Measurements from ENCODE around the gene URM1.

URM1 gene

DNA sequence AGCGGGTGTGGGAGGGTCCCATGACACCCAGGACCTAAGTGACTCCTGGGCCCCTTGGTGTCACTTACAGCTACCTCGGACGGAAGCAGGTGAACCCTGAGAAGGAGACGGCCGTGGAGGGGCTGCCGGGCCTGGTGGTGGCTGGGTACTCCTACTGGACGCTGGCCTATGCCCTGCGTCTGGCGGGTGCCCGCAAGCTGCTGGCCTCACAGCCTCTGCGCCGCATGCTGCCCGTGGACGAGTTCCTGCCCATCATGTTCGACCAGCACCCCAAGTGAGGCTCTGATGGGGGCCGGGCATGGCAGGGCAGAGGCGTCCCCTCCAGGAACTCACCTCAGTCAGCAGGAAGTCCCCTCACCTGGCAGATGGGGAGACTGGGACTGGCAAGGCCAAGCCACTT, 63.2 kb downstream of the URM1 start:
- no peak for TF ChIP-seq CTCF (IDR thresholded peaks at IDR 0.05; ENCODE audit: low read depth, low read length)
- Histone ChIP-seq H3K36me3 (no peaks in the 10 kb centered on the region), H3K4me1 (peaks cover 4% of the 10 kb centered on the region; the same call in 1 of the 2 replicates), H3K27me3 (no peaks in the 10 kb centered on the region), H3K4me3 (ENCODE audit: low read depth, low read length) (no peak overlapping the region), H3K9me3 (no peaks in the 10 kb centered on the region)
- no peak for DNase-seq

- TF ChIP-seq CTCF (IDR thresholded peaks at IDR 0.05; ENCODE audit: low read depth, low read length), result no peak
These were observed 64.4 kb downstream of the URM1 start for GRCh38 chr9:128435611-128436010.

GRCh38 chr9:128438343-128439109, 67.4 kb downstream of the URM1 start:
- TF ChIP-seq CTCF (IDR thresholded peaks at IDR 0.05; ENCODE audit: low read depth, low read length), result peak; percentile 91

More at GRCh38 chr9:128435611-128436010, 64.4 kb downstream of the URM1 start:
- H3K4me1 ChIP-seq, result peaks cover 4% of the 10 kb centered on the region; the same call in 1 of the 2 replicates
- H3K9me3 ChIP-seq, result no peaks in the 10 kb centered on the region
- no peak for DNase-seq
- no peaks in the 10 kb centered on the region for H3K27me3 ChIP-seq
- H3K4me3 ChIP-seq (ENCODE audit: low read depth, low read length), result no peak overlapping the region
- H3K36me3 ChIP-seq, result no peaks in the 10 kb centered on the region

DNA sequence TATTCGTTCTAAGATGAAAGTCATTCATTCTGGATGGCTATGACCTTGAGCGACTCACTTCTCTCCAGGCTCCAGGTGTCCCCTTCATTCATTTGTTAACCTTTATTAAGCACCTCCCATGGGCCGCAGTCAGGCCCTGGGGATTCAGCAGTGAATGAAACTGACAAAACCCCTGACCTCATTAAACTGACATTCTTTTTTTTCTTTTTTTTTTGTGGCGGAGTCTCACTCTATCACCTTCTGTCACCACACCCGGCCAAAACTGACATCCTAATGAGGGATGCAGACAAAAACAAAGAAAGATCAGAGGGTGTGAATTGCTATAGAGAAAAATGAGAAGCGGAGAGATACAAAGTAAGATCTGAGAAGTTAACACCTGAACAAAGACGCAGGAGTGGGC, 68.1 kb downstream of the URM1 start:
- peaks cover 4% of the 10 kb centered on the region; the same call in 1 of the 2 replicates for H3K4me1 ChIP-seq
- no peak overlapping the region for H3K4me3 ChIP-seq (ENCODE audit: low read depth, low read length)
- DNase-seq, result no peak
- H3K9me3 ChIP-seq, result no peaks in the 10 kb centered on the region
- no peak for TF ChIP-seq CTCF (IDR thresholded peaks at IDR 0.05; ENCODE audit: low read depth, low read length)
- no peaks in the 10 kb centered on the region for H3K27me3 ChIP-seq
- H3K36me3 ChIP-seq, result no peaks in the 10 kb centered on the region

More at GRCh38 chr9:128438343-128439109, 67.4 kb downstream of the URM1 start:
- H3K9me3 ChIP-seq, result no peaks in the 10 kb centered on the region
- H3K4me1 ChIP-seq, result peaks cover 4% of the 10 kb centered on the region; the same call in 1 of the 2 replicates
- H3K27me3 ChIP-seq, result no peaks in the 10 kb centered on the region
- H3K36me3 ChIP-seq, result no peaks in the 10 kb centered on the region
- DNase-seq, result peak; percentile 96
- H3K4me3 ChIP-seq (ENCODE audit: low read depth, low read length), result no peak overlapping the region
